Thyroid gland (tissue), 4 donors: ENCODE results near the gene POT1. TPM values are rescaled to one million over a fixed set of nuclear protein-coding genes. Genes with fewer than 3 reads are reported as not detected.

ENCODE experiments used
- DNase-seq, 2 donors: peaks; one replicate each; pipeline ENCODE4 v3.0.0-alpha.2; 2019
- H3K27ac ChIP-seq, 3 donors: fragments of 200-600 bp; sonication (generic); 1 replicate in 2 of 3; 2 replicates in 1 of 3; pipeline ENCODE4 v1.5.1; 2016 to 2019; ENCODE audit warnings: mild to moderate bottlenecking in 1 of 3, moderate library complexity in 1 of 3
- H3K27me3 ChIP-seq: fragments of 200-600 bp; sonication (generic); one replicate; pipeline ENCODE4 v1.5.1; 2019
- H3K36me3 ChIP-seq, 2 donors: fragments of 200-600 bp; sonication (generic); one replicate each; pipeline ENCODE4 v1.5.1; 2016 to 2019
- H3K4me1 ChIP-seq, 2 donors: fragments of 200-600 bp; sonication (generic); one replicate each; pipeline ENCODE4 v1.5.1; 2017 to 2019
- H3K4me3 ChIP-seq, 3 donors: fragments of 200-600 bp; sonication (generic); replicated peaks in 1 of 3; 1 replicate in 2 of 3; 2 replicates in 1 of 3; pipeline ENCODE4 v1.5.1; 2016; ENCODE audit warnings: mild to moderate bottlenecking in 1 of 3
- H3K9me3 ChIP-seq: fragments of 200-600 bp; sonication (generic); one replicate; pipeline ENCODE4 v1.5.1; 2017
- CTCF ChIP-seq, 6 experiments: fragments of 200-600 bp in 3 of 6; fragments of 450-650 bp in 3 of 6; sonication (generic) in 3 of 6; IDR thresholded peaks; one replicate each; pipeline ENCODE4 v1.5.1; 2016 to 2019; ENCODE audit warnings: antibody characterized with exemption in 6 of 6, mild to moderate bottlenecking in 2 of 6, inconsistent platforms in 1 of 6, moderate library complexity in 1 of 6
- POLR2A ChIP-seq, 2 donors: fragments of 450-650 bp; IDR thresholded peaks; one replicate each; pipeline ENCODE4 v1.6.1; 2017; ENCODE audit warnings: antibody characterized with exemption in 2 of 2, mild to moderate bottlenecking in 2 of 2, moderate library complexity in 1 of 2
- WGBS, 2 donors: methylation state at CpG; one replicate each; pipeline ENCODE4 v1.1.5; 2017; 5-methylcytosine and 5-hydroxymethylcytosine counted together
- intact Hi-C: fragments of 100-400 bp; cut with DNase I; formaldehyde crosslinking; loops from one replicate; pipeline ENCODE4 v1.15.1; 2023
- total RNA-seq, 4 donors: library from RNA; depleted of rRNA; stranded (reverse); fragments of >200 nt; gene quantifications; one replicate each; pipeline ENCODE4 v1.2.3, GENCODE V29; 2016

POT1 gene
- total RNA-seq, 4 donors from 2014 or later = 30.6 to 48.4 (median 35.4) TPM

- Histone ChIP-seq H3K4me3 (no peak overlapping the region), H3K36me3 (no peaks in the 10 kb centered on the region), H3K27me3 (no peaks in the 10 kb centered on the region), H3K9me3 (no peaks in the 10 kb centered on the region), H3K27ac (no peak overlapping the region), H3K4me1 (no peaks in the 10 kb centered on the region)
- intact Hi-C loops = no loop called here
- no peak for TF ChIP-seq CTCF (IDR thresholded peaks at IDR 0.05)
- no peak for TF ChIP-seq POLR2A (IDR thresholded peaks at IDR 0.05)
- 91 to 96% methylated on average over 1 of the region's 1 CpG for WGBS, 2 donors
- DNase-seq = no peak
Measured at GRCh38 chr7:124879771-124880170, 49.9 kb downstream of the POT1 start.

GRCh38 chr7:124879103-124879502 lies 50.5 kb downstream of the POT1 start:
- no peak overlapping the region for H3K27ac ChIP-seq
- H3K36me3 ChIP-seq = no peaks in the 10 kb centered on the region
- no peaks in the 10 kb centered on the region for H3K4me1 ChIP-seq
- H3K27me3 ChIP-seq = no peaks in the 10 kb centered on the region
- no peaks in the 10 kb centered on the region for H3K9me3 ChIP-seq
- intact Hi-C loops = no loop called here
- H3K4me3 ChIP-seq = no peak overlapping the region
- no peak for TF ChIP-seq CTCF (IDR thresholded peaks at IDR 0.05)
- TF ChIP-seq POLR2A (IDR thresholded peaks at IDR 0.05) = no peak
- no peak for DNase-seq
- WGBS, 2 donors = 80 to 87% methylated on average over 2 of the region's 2 CpGs

GRCh38 chr7:124874644-124875163 lies 54.9 kb downstream of the POT1 start:
- intact Hi-C loops = no loop called here
- TF ChIP-seq POLR2A (IDR thresholded peaks at IDR 0.05) (no peak), CTCF (IDR thresholded peaks at IDR 0.05) (no peak)
- no peak for DNase-seq

GRCh38 chr7:124857672-124858235 lies 71.9 kb downstream of the POT1 start:
- H3K27me3 ChIP-seq = no peaks in the 10 kb centered on the region
- intact Hi-C loops = no loop called here
- TF ChIP-seq CTCF (IDR thresholded peaks at IDR 0.05) (no peak), POLR2A (IDR thresholded peaks at IDR 0.05) (no peak)
- H3K4me3 ChIP-seq = no peak overlapping the region
- H3K36me3 ChIP-seq = no peaks in the 10 kb centered on the region
- 83 to 93% methylated on average over 5 of the region's 5 CpGs for WGBS, 2 donors
- H3K9me3 ChIP-seq = no peaks in the 10 kb centered on the region
- H3K27ac ChIP-seq = no peak overlapping the region
- H3K4me1 ChIP-seq = no peaks in the 10 kb centered on the region
- DNase-seq = no peak

More at GRCh38 chr7:124874644-124875163, 54.9 kb downstream of the POT1 start:
- H3K4me1 ChIP-seq = no peaks in the 10 kb centered on the region
- 98% methylated on average over 3 of the region's 3 CpGs for WGBS, 2 donors
- no peaks in the 10 kb centered on the region for H3K9me3 ChIP-seq
- no peak overlapping the region for H3K4me3 ChIP-seq
- no peak overlapping the region for H3K27ac ChIP-seq
- H3K36me3 ChIP-seq = no peaks in the 10 kb centered on the region
- H3K27me3 ChIP-seq = no peaks in the 10 kb centered on the region

- H3K27me3 ChIP-seq = no peaks in the 10 kb centered on the region
- no peaks in the 10 kb centered on the region for H3K4me1 ChIP-seq
- intact Hi-C loops = no loop called here
- H3K36me3 ChIP-seq = no peaks in the 10 kb centered on the region
- H3K27ac ChIP-seq = no peak overlapping the region
- TF ChIP-seq CTCF (IDR thresholded peaks at IDR 0.05) (peak in 5 of 6 experiments; percentile 20 to 62 (median 43)), POLR2A (IDR thresholded peaks at IDR 0.05) (no peak)
- no peaks in the 10 kb centered on the region for H3K9me3 ChIP-seq
- 91 to 93% methylated on average over 3 of the region's 3 CpGs for WGBS, 2 donors
- no peak for DNase-seq
- H3K4me3 ChIP-seq = no peak overlapping the region
Measured at GRCh38 chr7:124856299-124856888, 73.2 kb downstream of the POT1 start.
